ENCODE data around the gene SLC35F3. TPM values are rescaled to one million over a fixed set of nuclear protein-coding genes. Genes with fewer than 3 reads are reported as not detected.

The SLC35F3 gene
- total and polyA plus RNA-seq, 3 donors from 2014 or later: 0.43 to 0.87 (median 0.47) TPM

DNA sequence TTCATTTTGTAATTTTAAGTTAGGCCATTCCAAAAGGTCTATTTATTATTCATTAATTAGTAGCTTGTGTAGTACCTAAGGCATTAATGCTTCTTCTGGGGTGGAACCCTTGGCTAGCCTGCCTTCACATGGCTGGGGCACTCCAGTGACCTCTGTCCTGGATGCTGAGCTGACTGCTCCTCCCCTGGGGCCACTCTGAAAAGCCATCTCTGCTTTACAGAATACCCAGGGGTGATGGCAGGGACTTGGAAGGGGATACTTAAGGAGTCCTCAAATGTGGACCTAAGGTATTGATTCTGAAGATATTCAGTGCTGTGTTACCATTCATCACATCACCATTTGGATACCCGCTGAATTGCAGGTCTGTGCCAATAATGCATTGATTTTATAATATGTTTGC lies 281.0 kb downstream of the SLC35F3 start:
- Histone ChIP-seq H3K27ac (no peak overlapping the region), H3K27me3 (no peaks in the 10 kb centered on the region), H3K36me3 (ENCODE audit: low read depth, missing control alignments) (no peaks in the 10 kb centered on the region), H3K4me1 (no peaks in the 10 kb centered on the region), H3K9me3 (no peaks in the 10 kb centered on the region), H3K4me3 (no peak overlapping the region)
- DNase-seq: no peak
- intact Hi-C loops (cut with DNase I; ENCODE audit: low total_unique reads): no loop called here
- TF ChIP-seq, protein P1, sequence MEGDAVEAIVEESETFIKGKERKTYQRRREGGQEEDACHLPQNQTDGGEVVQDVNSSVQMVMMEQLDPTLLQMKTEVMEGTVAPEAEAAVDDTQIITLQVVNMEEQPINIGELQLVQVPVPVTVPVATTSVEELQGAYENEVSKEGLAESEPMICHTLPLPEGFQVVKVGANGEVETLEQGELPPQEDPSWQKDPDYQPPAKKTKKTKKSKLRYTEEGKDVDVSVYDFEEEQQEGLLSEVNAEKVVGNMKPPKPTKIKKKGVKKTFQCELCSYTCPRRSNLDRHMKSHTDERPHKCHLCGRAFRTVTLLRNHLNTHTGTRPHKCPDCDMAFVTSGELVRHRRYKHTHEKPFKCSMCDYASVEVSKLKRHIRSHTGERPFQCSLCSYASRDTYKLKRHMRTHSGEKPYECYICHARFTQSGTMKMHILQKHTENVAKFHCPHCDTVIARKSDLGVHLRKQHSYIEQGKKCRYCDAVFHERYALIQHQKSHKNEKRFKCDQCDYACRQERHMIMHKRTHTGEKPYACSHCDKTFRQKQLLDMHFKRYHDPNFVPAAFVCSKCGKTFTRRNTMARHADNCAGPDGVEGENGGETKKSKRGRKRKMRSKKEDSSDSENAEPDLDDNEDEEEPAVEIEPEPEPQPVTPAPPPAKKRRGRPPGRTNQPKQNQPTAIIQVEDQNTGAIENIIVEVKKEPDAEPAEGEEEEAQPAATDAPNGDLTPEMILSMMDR (IDR thresholded peaks at IDR 0.05): no peak
- TF ChIP-seq POLR2A (IDR thresholded peaks at IDR 0.05): no peak
- WGBS, 2 donors: 96 to 100% methylated on average over 1 of the region's 1 CpG

DNA sequence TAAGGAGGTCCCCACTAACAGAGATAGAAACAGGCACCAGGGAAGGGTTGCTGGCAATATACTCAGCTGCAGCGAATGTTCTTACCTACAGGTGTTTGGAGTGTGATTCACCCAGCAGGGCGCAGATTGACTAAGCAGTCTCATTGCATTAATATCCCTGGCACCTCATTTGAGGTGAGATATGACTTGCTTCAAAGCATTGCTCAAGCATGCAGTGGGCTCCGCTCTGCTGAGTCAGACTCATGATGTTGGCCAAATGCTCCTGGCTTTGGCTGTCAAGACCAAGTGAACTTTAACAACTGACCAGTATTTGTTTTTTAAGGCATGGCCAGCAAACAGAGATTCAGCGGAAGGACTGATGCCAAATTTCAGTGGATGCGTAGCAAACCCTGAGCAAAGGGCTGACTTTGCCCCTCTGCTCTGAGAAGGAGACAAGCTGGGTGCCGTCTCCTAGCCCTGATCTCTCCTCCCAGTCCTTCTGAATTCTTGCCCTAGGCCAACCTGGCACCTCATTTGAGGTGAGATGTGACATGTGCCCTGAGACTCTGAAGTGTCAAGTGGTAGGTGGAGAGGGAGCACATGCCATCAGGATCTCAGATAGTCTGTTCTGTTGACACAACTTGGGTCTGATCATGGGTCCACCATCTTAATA lies 281.7 kb downstream of the SLC35F3 start:
- 93 to 95% methylated on average over 5 to 6 of the region's 6 CpGs for WGBS, 2 donors
- DNase-seq: no peak
- Histone ChIP-seq H3K36me3 (ENCODE audit: low read depth, missing control alignments) (no peaks in the 10 kb centered on the region), H3K4me3 (no peak overlapping the region), H3K9me3 (no peaks in the 10 kb centered on the region), H3K27ac (no peak overlapping the region), H3K4me1 (no peaks in the 10 kb centered on the region), H3K27me3 (no peaks in the 10 kb centered on the region)
- intact Hi-C loops (cut with DNase I; ENCODE audit: low total_unique reads): no loop called here
- TF ChIP-seq, protein P1 (IDR thresholded peaks at IDR 0.05): no peak
- TF ChIP-seq POLR2A (IDR thresholded peaks at IDR 0.05): no peak

DNA sequence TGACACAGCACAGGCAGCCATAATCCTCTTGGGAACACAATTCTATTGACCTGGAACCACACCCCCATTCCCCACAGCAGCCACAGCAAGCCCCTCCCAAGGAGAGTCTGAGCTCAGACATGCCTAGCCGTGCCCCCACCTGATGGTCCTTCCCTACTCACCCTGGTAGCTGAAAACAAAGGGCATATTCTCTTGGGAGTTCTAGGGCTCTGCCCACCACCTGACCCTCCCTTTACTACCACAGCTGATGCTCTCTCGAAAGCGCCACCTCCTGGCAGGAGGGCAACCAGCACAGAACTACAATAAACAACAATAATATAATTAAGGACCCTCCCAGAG lies 283.9 kb downstream of the SLC35F3 start:
- Histone ChIP-seq H3K4me3 (no peak overlapping the region), H3K9me3 (no peaks in the 10 kb centered on the region), H3K4me1 (no peaks in the 10 kb centered on the region), H3K27ac (no peak overlapping the region), H3K36me3 (ENCODE audit: low read depth, missing control alignments) (no peaks in the 10 kb centered on the region), H3K27me3 (no peaks in the 10 kb centered on the region)
- DNase-seq: peak; percentile 17
- 17 to 52% methylated on average over 3 of the region's 3 CpGs for WGBS, 2 donors
- intact Hi-C loops (cut with DNase I; ENCODE audit: low total_unique reads): no loop called here
- TF ChIP-seq, protein P1 (IDR thresholded peaks at IDR 0.05): no peak
- TF ChIP-seq POLR2A (IDR thresholded peaks at IDR 0.05): no peak

DNA sequence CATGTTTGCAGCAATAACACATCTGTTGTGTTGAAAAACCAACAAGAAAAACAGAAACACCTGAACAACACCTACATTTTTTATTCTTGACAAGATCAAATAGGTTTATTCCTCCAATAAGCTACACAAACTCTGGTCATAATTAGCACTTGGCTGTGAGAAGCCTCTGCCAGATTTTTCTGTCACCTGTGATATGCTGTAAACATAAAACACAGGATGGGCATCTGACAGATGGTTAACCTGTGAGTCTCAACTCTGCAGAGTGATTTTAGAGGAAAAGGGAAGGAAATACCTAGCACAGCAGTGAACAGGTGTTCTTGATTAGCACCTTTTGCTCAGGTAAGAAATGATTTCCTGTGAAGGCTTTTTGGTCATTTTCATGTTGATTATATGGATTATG lies 293.4 kb downstream of the SLC35F3 start:
- Histone ChIP-seq H3K27ac (no peak overlapping the region), H3K36me3 (ENCODE audit: low read depth, missing control alignments) (no peaks in the 10 kb centered on the region), H3K4me1 (no peaks in the 10 kb centered on the region), H3K4me3 (no peak overlapping the region), H3K27me3 (no peaks in the 10 kb centered on the region), H3K9me3 (no peaks in the 10 kb centered on the region)
- TF ChIP-seq POLR2A (IDR thresholded peaks at IDR 0.05): no peak
- intact Hi-C loops (cut with DNase I; ENCODE audit: low total_unique reads): no loop called here
- DNase-seq: no peak

DNA sequence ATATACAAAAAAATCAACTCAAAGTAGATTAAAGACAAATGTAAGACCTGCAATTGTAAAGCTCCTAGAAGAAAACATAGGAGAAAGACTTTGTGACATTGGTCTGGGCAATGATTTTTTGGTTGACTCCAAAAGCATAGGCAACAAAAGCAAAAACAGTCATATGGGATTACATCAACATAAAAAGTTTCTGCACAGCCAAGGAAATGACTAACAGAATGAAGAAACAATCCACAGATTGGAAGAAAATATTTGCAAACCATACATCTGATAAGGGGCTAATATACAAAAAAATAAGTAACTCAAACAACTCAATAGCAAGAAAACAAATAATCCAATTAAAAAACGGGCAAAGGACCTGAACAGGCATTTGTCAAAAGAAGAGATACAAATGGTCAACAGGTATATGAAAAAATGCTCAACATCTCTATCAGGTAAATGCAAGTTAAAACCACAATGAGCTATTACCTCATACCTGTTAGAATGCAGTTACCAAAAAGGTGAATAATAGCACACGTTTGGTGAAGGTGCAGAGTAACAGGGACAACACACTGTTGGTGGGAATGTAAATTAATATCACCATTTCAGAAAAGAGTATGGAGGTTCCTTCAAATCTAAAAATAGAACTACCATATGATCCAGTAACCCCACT lies 295.1 kb downstream of the SLC35F3 start:
- intact Hi-C loops (cut with DNase I; ENCODE audit: low total_unique reads): no loop called here
- Histone ChIP-seq H3K4me3 (no peak overlapping the region), H3K4me1 (no peaks in the 10 kb centered on the region), H3K27ac (no peak overlapping the region), H3K36me3 (ENCODE audit: low read depth, missing control alignments) (no peaks in the 10 kb centered on the region), H3K27me3 (no peaks in the 10 kb centered on the region), H3K9me3 (no peaks in the 10 kb centered on the region)
- no peak for DNase-seq
- WGBS, 2 donors: 80 to 82% methylated on average over 2 of the region's 2 CpGs
- TF ChIP-seq, protein P1 (IDR thresholded peaks at IDR 0.05): no peak
- no peak for TF ChIP-seq POLR2A (IDR thresholded peaks at IDR 0.05)
